Right atrium auricular region (tissue), 2 donors: ENCODE data around the gene PCBD1. TPM values are rescaled to one million over a fixed set of nuclear protein-coding genes. Genes with fewer than 3 reads are reported as not detected.

Experiments
- DNase-seq: peaks from one replicate; pipeline ENCODE4 v3.0.0-alpha.2; 2019; ENCODE audit warnings: low spot score
- H3K27ac ChIP-seq, 2 donors: fragments of 200-600 bp; sonication (generic); 1 replicate in 1 of 2; 2 replicates in 1 of 2; pipeline ENCODE4 v1.5.1; 2016 to 2019
- H3K27me3 ChIP-seq, 2 donors: fragments of 200-600 bp; sonication (generic); one replicate each; pipeline versions ENCODE4 v1.5.1 to v1.6.0; 2017 to 2019
- H3K36me3 ChIP-seq: fragments of 200-600 bp; sonication (generic); one replicate; pipeline ENCODE4 v1.5.1; 2016
- H3K4me1 ChIP-seq, 2 donors: fragments of 200-600 bp; sonication (generic); one replicate each; pipeline versions ENCODE4 v1.5.1 to v1.6.0; 2017 to 2019
- H3K4me3 ChIP-seq, 2 donors: fragments of 200-600 bp; sonication (generic); 1 replicate in 1 of 2; 2 replicates in 1 of 2; pipeline ENCODE4 v1.5.1; 2017 to 2019; ENCODE audit warnings: mild to moderate bottlenecking in 1 of 2, moderate library complexity in 1 of 2
- H3K9me3 ChIP-seq, 2 donors: fragments of 200-600 bp; sonication (generic); one replicate each; pipeline ENCODE4 v1.5.1; 2019
- total RNA-seq, 2 donors: library from RNA; depleted of rRNA; stranded (reverse); fragments of >200 nt; gene quantifications; one replicate each; pipeline ENCODE4 v1.1.0, GENCODE V29; 2016
- TF ChIP-seq, protein P1 (sequence below), 2 donors: fragments of 200-600 bp; sonication (generic); IDR thresholded peaks; one replicate each; pipeline ENCODE4 v1.5.1; 2019; ENCODE audit warnings: antibody characterized with exemption in 2 of 2

Gene PCBD1
- total RNA-seq, 2 donors from 2014 or later, result 79.4 to 98.6 TPM

DNA sequence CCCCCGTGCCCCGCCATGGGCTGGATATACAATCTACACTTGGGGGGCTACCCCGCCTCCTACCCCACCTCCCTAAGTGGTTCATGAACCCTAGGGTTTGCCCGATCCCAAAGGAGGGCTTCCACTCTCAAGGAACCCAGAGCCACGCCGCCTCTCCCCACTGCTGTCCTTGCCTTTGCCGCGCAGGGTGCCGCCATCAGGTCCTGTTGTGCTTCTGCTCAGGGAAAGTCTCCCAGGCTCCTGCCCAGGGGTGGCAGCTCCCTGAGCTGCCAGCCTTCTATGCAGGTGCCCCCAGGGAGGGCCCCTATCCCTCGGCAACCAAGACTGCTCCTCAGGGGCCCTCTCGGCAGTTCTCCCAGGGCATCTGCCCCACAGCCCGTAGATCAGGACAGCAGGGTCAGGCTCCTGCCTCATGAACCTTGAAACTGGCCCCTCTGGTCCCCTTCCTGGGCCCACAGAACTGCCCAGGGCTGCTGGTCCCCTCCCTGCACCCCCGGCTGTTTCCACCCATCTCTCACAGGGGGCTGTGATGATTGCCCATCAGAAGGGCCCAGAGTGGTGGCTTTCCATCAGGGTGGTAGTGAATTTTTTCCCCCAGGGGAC lies 13.0 kb upstream of the PCBD1 start:
- TF ChIP-seq, protein P1, sequence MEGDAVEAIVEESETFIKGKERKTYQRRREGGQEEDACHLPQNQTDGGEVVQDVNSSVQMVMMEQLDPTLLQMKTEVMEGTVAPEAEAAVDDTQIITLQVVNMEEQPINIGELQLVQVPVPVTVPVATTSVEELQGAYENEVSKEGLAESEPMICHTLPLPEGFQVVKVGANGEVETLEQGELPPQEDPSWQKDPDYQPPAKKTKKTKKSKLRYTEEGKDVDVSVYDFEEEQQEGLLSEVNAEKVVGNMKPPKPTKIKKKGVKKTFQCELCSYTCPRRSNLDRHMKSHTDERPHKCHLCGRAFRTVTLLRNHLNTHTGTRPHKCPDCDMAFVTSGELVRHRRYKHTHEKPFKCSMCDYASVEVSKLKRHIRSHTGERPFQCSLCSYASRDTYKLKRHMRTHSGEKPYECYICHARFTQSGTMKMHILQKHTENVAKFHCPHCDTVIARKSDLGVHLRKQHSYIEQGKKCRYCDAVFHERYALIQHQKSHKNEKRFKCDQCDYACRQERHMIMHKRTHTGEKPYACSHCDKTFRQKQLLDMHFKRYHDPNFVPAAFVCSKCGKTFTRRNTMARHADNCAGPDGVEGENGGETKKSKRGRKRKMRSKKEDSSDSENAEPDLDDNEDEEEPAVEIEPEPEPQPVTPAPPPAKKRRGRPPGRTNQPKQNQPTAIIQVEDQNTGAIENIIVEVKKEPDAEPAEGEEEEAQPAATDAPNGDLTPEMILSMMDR (IDR thresholded peaks at IDR 0.05), result no peak
- DNase-seq, result no peak
- H3K4me1 ChIP-seq, result peaks cover 0 to 7% of the 10 kb centered on the region in 2 donors
- no peak overlapping the region for H3K27ac ChIP-seq
- H3K27me3 ChIP-seq, result no peaks in the 10 kb centered on the region
- no peaks in the 10 kb centered on the region for H3K9me3 ChIP-seq
- no peak overlapping the region for H3K4me3 ChIP-seq
- no peaks in the 10 kb centered on the region for H3K36me3 ChIP-seq

DNA sequence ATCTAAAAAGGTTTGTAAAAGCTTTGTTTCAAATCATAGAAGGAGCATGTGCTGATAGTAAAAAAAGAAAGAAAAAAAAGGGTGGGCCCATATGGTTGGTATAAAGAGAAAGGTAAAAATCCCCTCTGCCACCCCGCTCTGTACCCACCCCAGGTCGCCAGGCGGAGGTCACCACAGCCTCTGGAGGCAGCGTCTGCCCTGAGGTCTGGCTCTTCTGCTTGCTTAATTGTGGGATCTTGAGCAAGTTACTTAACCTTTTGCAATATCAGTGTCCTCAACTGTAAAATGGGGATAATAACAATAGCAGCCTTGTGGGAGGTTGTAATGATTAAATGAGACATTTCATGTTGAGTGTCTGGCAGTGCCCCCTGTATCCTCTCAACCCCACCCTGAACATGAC lies 10.7 kb upstream of the PCBD1 start:
- TF ChIP-seq, protein P1 (IDR thresholded peaks at IDR 0.05), result no peak
- Histone ChIP-seq H3K4me1 (no peaks in the 10 kb centered on the region), H3K27me3 (no peaks in the 10 kb centered on the region), H3K9me3 (no peaks in the 10 kb centered on the region), H3K4me3 (no peak overlapping the region), H3K36me3 (no peaks in the 10 kb centered on the region), H3K27ac (no peak overlapping the region)
- no peak for DNase-seq

DNA sequence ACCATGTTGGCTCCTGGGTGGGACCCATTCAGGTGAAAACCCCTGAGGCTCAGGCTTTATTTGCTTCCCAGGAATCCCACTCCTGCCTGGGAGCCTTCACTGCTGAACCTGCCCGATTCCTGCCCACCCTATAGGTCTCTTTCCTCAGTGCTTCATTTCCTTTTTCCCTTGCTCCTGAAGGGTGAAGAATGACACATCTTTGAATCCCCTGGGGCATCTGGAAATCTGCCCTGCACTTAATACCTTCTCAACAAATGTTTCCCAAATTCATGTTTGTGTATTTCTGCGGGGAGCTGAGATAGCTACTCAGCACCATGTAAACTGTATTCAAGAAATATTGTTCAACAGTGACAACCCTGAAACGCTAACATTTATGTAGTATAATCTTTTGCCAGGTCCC lies 10.3 kb upstream of the PCBD1 start:
- H3K4me3 ChIP-seq, result no peak overlapping the region
- H3K36me3 ChIP-seq, result no peaks in the 10 kb centered on the region
- no peak for DNase-seq
- H3K4me1 ChIP-seq, result no peaks in the 10 kb centered on the region
- H3K9me3 ChIP-seq, result no peaks in the 10 kb centered on the region
- TF ChIP-seq, protein P1 (IDR thresholded peaks at IDR 0.05), result no peak
- H3K27me3 ChIP-seq, result no peaks in the 10 kb centered on the region
- no peak overlapping the region for H3K27ac ChIP-seq

DNA sequence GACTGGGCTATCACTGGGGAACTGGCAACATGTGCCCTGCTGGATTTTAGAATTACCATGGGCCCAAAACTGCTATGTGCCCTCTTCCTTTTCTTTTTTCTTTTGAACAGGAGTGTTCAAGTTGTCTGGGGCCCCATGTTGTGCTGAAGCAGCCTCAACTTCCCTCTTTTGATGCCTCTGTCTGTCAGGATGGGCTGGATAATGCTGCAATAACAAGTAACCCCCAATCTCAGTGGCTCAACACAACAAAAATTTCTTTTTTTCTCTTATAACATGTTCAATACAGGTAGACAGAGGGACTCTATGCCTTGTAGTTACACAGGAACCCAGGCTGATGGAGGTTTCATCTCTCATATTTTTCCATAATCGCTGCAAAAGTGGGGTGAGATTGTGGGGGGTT lies 8.2 kb upstream of the PCBD1 start:
- Histone ChIP-seq H3K27ac (no peak overlapping the region), H3K4me1 (peaks cover 0 to 2% of the 10 kb centered on the region in 2 donors), H3K27me3 (no peaks in the 10 kb centered on the region), H3K9me3 (no peaks in the 10 kb centered on the region), H3K4me3 (no peak overlapping the region), H3K36me3 (no peaks in the 10 kb centered on the region)
- DNase-seq, result no peak
- TF ChIP-seq, protein P1 (IDR thresholded peaks at IDR 0.05), result no peak

DNA sequence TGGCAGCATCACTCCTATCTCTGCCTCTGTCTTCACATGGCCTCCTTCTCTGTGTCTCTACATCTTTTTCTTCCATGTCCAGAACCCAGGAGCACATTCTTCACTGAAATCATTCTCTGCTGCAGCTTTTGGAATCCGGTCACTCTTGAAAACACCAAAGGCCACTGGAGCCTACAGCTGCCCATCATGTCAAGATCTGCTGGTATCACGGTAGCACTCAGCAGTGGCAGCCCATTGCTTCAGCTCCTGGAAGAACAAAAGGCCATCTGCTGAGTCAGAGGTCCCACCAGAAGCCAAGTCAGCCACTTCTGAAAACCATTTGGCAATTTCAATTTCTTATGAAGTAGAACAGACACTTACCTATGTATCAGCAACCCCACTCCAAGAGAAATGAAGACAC lies 6.1 kb upstream of the PCBD1 start:
- TF ChIP-seq, protein P1 (IDR thresholded peaks at IDR 0.05), result no peak
- Histone ChIP-seq H3K4me1 (peaks cover 0 to 11% of the 10 kb centered on the region in 2 donors), H3K9me3 (no peaks in the 10 kb centered on the region), H3K4me3 (no peak overlapping the region), H3K27me3 (no peaks in the 10 kb centered on the region), H3K27ac (no peak overlapping the region), H3K36me3 (no peaks in the 10 kb centered on the region)
- no peak for DNase-seq
